ENCODE data around the gene TFAP2A. TPM values are rescaled to one million over a fixed set of nuclear protein-coding genes. Genes with fewer than 3 reads are reported as not detected.

TFAP2A gene
- total and polyA plus RNA-seq, 11 donors, result 0.11 to 1.4 (median 0.30) TPM; not detected in 1

DNA sequence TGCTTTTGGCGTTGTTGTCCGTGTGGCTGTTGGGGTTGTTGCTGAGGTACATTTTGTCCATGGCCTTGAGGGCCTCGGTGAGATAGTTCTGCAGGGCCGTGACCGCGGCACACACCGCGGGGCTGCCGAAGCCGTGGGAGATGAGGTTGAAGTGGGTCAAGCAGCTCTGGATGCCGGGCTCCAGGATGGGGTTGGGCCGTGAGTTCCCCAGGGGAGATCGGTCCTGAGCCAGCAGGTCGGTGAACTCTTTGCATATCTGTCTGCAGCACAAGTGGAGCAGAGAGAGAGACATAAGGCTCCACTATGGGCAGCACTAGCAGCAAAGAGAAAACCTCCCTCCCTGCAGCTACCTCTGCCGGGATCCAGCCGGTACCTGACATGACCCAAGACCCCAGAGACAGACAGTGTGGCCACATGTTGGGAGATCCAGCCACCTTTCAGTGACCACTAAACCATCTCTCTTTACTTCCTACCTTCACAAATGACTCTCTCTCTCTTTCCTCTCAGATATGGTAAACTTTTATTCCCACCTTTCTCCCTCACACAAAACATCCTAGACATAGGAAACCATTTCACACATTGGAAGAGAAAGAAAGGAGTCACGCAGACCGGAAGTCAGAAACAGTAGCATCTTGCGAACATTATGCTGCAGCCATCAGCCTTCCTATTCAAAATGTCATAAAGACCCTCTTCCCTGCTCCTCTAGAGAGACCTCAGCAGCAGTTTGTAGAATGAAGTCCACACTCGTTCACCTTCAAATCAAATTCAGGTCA, 16.2 kb downstream of the TFAP2A start:
- Histone ChIP-seq H3K36me3 (no peaks in the 10 kb centered on the region), H3K4me3 (no peak overlapping the region), H3K27ac (no peak overlapping the region), H3K9me3 (no peaks in the 10 kb centered on the region), H3K27me3 (peaks cover 46 to 100% (median 90%) of the 10 kb centered on the region in 9 donors), H3K4me1 (peaks cover 0 to 11% (median 4%) of the 10 kb centered on the region in 12 donors)
- no peak for ATAC-seq
- 28 to 61% (median 30%) methylated on average over 9 to 20 of the region's 20 CpGs for WGBS, 4 donors
- DNase-seq, result no peak
- intact Hi-C loops (cut with DNase I), result no loop called here
- TF ChIP-seq, protein P1, sequence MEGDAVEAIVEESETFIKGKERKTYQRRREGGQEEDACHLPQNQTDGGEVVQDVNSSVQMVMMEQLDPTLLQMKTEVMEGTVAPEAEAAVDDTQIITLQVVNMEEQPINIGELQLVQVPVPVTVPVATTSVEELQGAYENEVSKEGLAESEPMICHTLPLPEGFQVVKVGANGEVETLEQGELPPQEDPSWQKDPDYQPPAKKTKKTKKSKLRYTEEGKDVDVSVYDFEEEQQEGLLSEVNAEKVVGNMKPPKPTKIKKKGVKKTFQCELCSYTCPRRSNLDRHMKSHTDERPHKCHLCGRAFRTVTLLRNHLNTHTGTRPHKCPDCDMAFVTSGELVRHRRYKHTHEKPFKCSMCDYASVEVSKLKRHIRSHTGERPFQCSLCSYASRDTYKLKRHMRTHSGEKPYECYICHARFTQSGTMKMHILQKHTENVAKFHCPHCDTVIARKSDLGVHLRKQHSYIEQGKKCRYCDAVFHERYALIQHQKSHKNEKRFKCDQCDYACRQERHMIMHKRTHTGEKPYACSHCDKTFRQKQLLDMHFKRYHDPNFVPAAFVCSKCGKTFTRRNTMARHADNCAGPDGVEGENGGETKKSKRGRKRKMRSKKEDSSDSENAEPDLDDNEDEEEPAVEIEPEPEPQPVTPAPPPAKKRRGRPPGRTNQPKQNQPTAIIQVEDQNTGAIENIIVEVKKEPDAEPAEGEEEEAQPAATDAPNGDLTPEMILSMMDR (IDR thresholded peaks at IDR 0.05), result no peak
- TF ChIP-seq POLR2A (IDR thresholded peaks at IDR 0.05), result no peak

DNA sequence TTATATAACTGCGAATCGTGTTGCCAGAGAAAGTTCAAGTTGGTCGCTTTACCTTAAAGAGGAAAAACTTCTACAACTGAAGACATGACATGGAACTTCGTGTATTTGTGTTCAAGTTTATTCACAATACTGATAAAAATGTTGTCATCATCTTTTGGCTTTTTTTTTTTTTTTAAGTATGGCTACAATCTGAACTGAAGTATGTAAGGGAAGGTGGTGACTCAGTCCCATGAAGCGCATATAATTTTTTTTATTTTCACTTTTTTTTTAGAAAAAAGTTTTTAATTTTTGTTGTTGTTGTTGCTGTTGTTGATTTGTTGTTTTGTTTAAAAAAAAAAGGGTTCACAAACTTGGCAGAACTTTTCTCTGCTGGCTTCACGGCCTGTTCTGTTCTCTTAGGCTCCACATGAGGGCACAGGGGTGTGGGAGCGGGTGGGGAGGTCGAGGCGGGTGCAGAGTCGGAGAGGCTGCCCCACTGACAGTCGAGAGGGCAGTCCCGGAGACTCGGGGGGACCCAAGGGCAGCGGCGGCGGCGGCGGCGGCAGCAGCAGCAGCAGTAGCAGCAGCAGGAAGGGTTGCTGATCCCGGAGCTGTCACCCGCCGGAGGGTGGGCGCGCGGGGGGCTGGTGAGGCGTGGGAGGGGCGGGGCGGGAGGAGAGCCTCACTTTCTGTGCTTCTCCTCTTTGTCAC, 17.0 kb downstream of the TFAP2A start:
- no peaks in the 10 kb centered on the region for H3K36me3 ChIP-seq
- H3K27ac ChIP-seq, result no peak overlapping the region
- no peak overlapping the region for H3K4me3 ChIP-seq
- 15 to 24% (median 20%) methylated on average over 15 to 28 of the region's 28 CpGs for WGBS, 4 donors
- no peak for DNase-seq
- ATAC-seq, result no peak
- TF ChIP-seq POLR2A (IDR thresholded peaks at IDR 0.05), result no peak
- TF ChIP-seq, protein P1 (IDR thresholded peaks at IDR 0.05), result no peak
- peaks cover 50 to 100% (median 94%) of the 10 kb centered on the region in 9 donors for H3K27me3 ChIP-seq
- no peaks in the 10 kb centered on the region for H3K9me3 ChIP-seq
- peaks cover 0 to 5% (median 0%) of the 10 kb centered on the region in 12 donors for H3K4me1 ChIP-seq
- intact Hi-C loops (cut with DNase I), result no loop called here

DNA sequence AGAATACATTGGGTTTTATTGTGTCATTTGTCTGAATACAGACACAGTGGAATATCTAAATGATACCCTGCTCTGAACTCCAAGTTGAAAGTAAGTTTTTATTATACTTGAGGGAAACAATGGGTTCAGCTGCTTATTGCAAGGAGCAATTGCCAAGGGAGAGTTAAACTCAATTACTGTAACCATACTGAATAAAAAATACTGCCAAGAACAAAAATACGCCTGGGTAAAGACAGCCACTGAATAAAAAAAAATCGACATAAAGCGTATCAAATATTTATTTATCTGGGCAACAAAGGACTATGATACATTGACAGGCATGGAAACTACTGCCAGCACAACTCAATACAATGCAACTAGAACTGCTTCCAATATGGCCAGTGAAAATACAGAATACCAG, 18.1 kb downstream of the TFAP2A start:
- Histone ChIP-seq H3K27me3 (peaks cover 60 to 100% (median 94%) of the 10 kb centered on the region in 9 donors), H3K36me3 (no peaks in the 10 kb centered on the region), H3K9me3 (no peaks in the 10 kb centered on the region), H3K4me1 (peaks cover 0 to 5% (median 0%) of the 10 kb centered on the region in 12 donors), H3K27ac (no peak overlapping the region), H3K4me3 (no peak overlapping the region)
- no peak for ATAC-seq
- TF ChIP-seq, protein P1 (IDR thresholded peaks at IDR 0.05), result no peak
- TF ChIP-seq POLR2A (IDR thresholded peaks at IDR 0.05), result no peak
- intact Hi-C loops (cut with DNase I), result no loop called here
- WGBS, 4 donors, result 49 to 61% (median 54%) methylated on average over 3 of the region's 3 CpGs
- no peak for DNase-seq

All from heart left ventricle (tissue), 16 donors.